K562 (cell line): ENCODE results near the gene PCP4L1. TPM values are rescaled to one million over a fixed set of nuclear protein-coding genes. Genes with fewer than 3 reads are reported as not detected.
A peak's percentile ranks its signal among the peaks of the same experiment; 100 is the strongest.

Source experiments
- ARHGAP35 ChIP-seq: fragments of 450-650 bp; IDR thresholded peaks from 2 replicates; pipeline ENCODE4 v1.6.1; 2018; ENCODE audit not compliant: partially characterized antibody
- ATF1 ChIP-seq, 2 experiments: fragments of 450-650 bp in 1 of 2; IDR thresholded peaks; 2 replicates each; pipeline ENCODE4 v1.6.1; 2016; ENCODE audit warnings: missing compliant biosample characterization in 1 of 2, missing genetic modification characterization in 1 of 2
- HES1 ChIP-seq: fragments of 450-650 bp; IDR thresholded peaks from 2 replicates; pipeline ENCODE4 v1.6.1; 2016; ENCODE audit warnings: low read depth, mild to moderate bottlenecking, moderate library complexity
- HMBOX1 ChIP-seq: sonication (generic); IDR thresholded peaks from 2 replicates; pipeline ENCODE4 v1.6.1; 2016
- KHSRP ChIP-seq: fragments of 450-650 bp; IDR thresholded peaks from 2 replicates; pipeline ENCODE4 v1.6.1; 2017
- MECOM ChIP-seq: fragments of 250-450 bp; sonication (Bioruptor Pico); IDR thresholded peaks from 2 replicates; pipeline ENCODE4 v1.8.0; 2022; ENCODE audit warnings: inconsistent platforms
- MGA ChIP-seq: fragments of 450-650 bp; IDR thresholded peaks from 2 replicates; pipeline ENCODE4 v1.6.1; 2016; ENCODE audit warnings: mild to moderate bottlenecking, moderate library complexity
- SLC30A9 ChIP-seq: fragments of 250-450 bp; sonication (Bioruptor Pico); IDR thresholded peaks from 2 replicates; pipeline ENCODE4 v1.8.0; 2022; ENCODE audit warnings: mild to moderate bottlenecking, moderate library complexity
- SMARCB1 ChIP-seq: IDR thresholded peaks from 2 replicates; pipeline ENCODE4 v1.6.1; 2011; ENCODE audit warnings: improper control_type of control experiment, low read depth; ENCODE audit not compliant: insufficient read length
- SMC3 ChIP-seq: conservative IDR thresholded peaks from 2 replicates; pipeline ENCODE4 v1.6.1; 2011; ENCODE audit warnings: low read depth, low read length, improper control_type of control experiment; ENCODE audit not compliant: insufficient read depth
- SNAPC5 ChIP-seq: fragments of 250-450 bp; sonication (Bioruptor Pico); IDR thresholded peaks from 2 replicates; pipeline ENCODE4 v1.8.0; 2021; ENCODE audit warnings: moderate library complexity, mild to moderate bottlenecking, inconsistent platforms
- TFAM ChIP-seq: fragments of 250-450 bp; sonication (Bioruptor Pico); conservative IDR thresholded peaks from 2 replicates; pipeline ENCODE4 v1.5.0; 2021; ENCODE audit warnings: mild to moderate bottlenecking, moderate library complexity
- TGIF2 ChIP-seq: sonication (generic); formaldehyde crosslinking; IDR thresholded peaks from 2 replicates; pipeline ENCODE4 v1.8.1; 2022; ENCODE audit warnings: mild to moderate bottlenecking, missing genetic modification reagents, moderate library complexity
- ZNF449 ChIP-seq: fragments of 250-450 bp; sonication (Bioruptor Pico); IDR thresholded peaks from 2 replicates; pipeline ENCODE4 v1.8.0; 2022; ENCODE audit warnings: moderate library complexity, mild to moderate bottlenecking, inconsistent platforms
- polyA plus RNA-seq, 8 experiments: library from polyadenylated mRNA; depleted of rRNA in 4 of 8; stranded (reverse) in 5 of 8; unstranded in 3 of 8; fragments of >200 nt; fragmentation: Nextera tagmentation in 2 of 8; fragmentation: Illumina TruSeq in 1 of 8; extraction: Ambion mirVana in 2 of 8; extraction: Trizol in 1 of 8; gene quantifications; 2 replicates each; pipeline versions ENCODE4 v1.2.1 to v1.2.3, GENCODE V29; 2011 to 2014; ENCODE audit warnings: inconsistent platforms in 1 of 8, missing spikeins in 1 of 8
- total RNA-seq, 7 experiments: library from RNA; depleted of rRNA in 6 of 7; stranded (reverse); fragments of >200 nt in 6 of 7; fragmentation: Illumina TruSeq in 2 of 7; extraction: Trizol in 2 of 7; gene quantifications; 2 replicates each; pipeline versions ENCODE4 v1.2.1 to v1.2.3, GENCODE V29; 2011 to 2021; ENCODE audit warnings: low replicate concordance in 1 of 7

PCP4L1 gene
- total and polyA plus RNA-seq, 9 of the 15 experiments (the other 6 are each of a cell fraction or from before 2014, with no cell fraction given): not detected

- no peak for TF ChIP-seq ZNF449 (CRISPR knock-in tag)
- peak; percentile 46; the same call in 1 of the 2 replicates for TF ChIP-seq MGA
- TF ChIP-seq TFAM (CRISPR knock-in tag): no peak
- TF ChIP-seq HES1: no peak
- TF ChIP-seq MECOM (CRISPR knock-in tag): peak; percentile 23; the same call in 1 of the 2 replicates
- TF ChIP-seq HMBOX1: no peak
- TF ChIP-seq ATF1 (CRISPR knock-in tag; IDR thresholded peaks at IDR 0.05): no peak
- TF ChIP-seq ATF1 (tag; IDR thresholded peaks at IDR 0.05): no peak
- TF ChIP-seq ARHGAP35: no peak
- TF ChIP-seq SMC3: no peak
- TF ChIP-seq SMARCB1: peak; percentile 74
- no peak for TF ChIP-seq KHSRP
- no peak for TF ChIP-seq SNAPC5 (CRISPR knock-in tag)
- no peak for TF ChIP-seq SLC30A9 (CRISPR knock-in tag)
- TF ChIP-seq TGIF2: no peak
Measured at GRCh38 chr1:161307230-161307768, 48.8 kb downstream of the PCP4L1 start (continued).
